HG03064 (cell line): ENCODE results near the gene SLC35B1.
"Not testable (repeated sequence)": the region's sequence is repeated elsewhere in the genome, so short reads cannot be mapped to it uniquely, and the experiment has no call there.

Experiments
- ATAC-seq: cut with Tn5 transposase; IDR thresholded peaks from one replicate; pipeline ENCODE4 v1.9.1; 2021; ENCODE audit warnings: low read depth; ENCODE audit not compliant: unreplicated experiment

SLC35B1 gene

GRCh38 chr17:49738456-49739163 is 30.8 kb upstream of the SLC35B1 start:
- no peak for ATAC-seq

GRCh38 chr17:49734515-49735490 is 27.0 kb upstream of the SLC35B1 start:
- no peak for ATAC-seq

- ATAC-seq = no peak
Observed at GRCh38 chr17:49731435-49731831, 23.7 kb upstream of the SLC35B1 start.

GRCh38 chr17:49730785-49731434 is 23.1 kb upstream of the SLC35B1 start:
- no peak for ATAC-seq

GRCh38 chr17:49730078-49730784 is 22.5 kb upstream of the SLC35B1 start:
- no peak for ATAC-seq

GRCh38 chr17:49729069-49729468 is 21.3 kb upstream of the SLC35B1 start:
- no peak for ATAC-seq

- ATAC-seq = no peak
Observed at GRCh38 chr17:49728425-49728824, 20.7 kb upstream of the SLC35B1 start.

- ATAC-seq = no peak
Observed at GRCh38 chr17:49727380-49727779, 19.6 kb upstream of the SLC35B1 start.

- ATAC-seq = no peak
Observed at GRCh38 chr17:49725452-49726130, 17.8 kb upstream of the SLC35B1 start.

- ATAC-seq = not testable (repeated sequence)
Observed at GRCh38 chr17:49724552-49724951, 16.8 kb upstream of the SLC35B1 start.

- no peak for ATAC-seq
Observed at GRCh38 chr17:49723423-49723822, 15.7 kb upstream of the SLC35B1 start.

- no peak for ATAC-seq
Observed at GRCh38 chr17:49722066-49722465, 14.3 kb upstream of the SLC35B1 start.

GRCh38 chr17:49717371-49717861 is 9.7 kb upstream of the SLC35B1 start:
- no peak for ATAC-seq

- ATAC-seq = no peak
Observed at GRCh38 chr17:49716668-49717364, 9.1 kb upstream of the SLC35B1 start.

GRCh38 chr17:49715717-49716279 is 8.0 kb upstream of the SLC35B1 start:
- ATAC-seq = no peak

GRCh38 chr17:49715216-49715615 is 7.5 kb upstream of the SLC35B1 start:
- ATAC-seq = no peak

- ATAC-seq = no peak
Observed at GRCh38 chr17:49708515-49709183, 885 bp upstream of the SLC35B1 start.

- ATAC-seq = no peak
Observed at GRCh38 chr17:49707246-49707607, 537 bp downstream of the SLC35B1 start.
